ENCODE measurements around the gene PGLYRP4. TPM values are rescaled to one million over a fixed set of nuclear protein-coding genes. Genes with fewer than 3 reads are reported as not detected.

Gene PGLYRP4
- total and polyA plus RNA-seq, 8 donors = 4.3 TPM; not detected in 7

- Histone ChIP-seq H3K4me1 (no peaks in the 10 kb centered on the region), H3K4me3 (no peak overlapping the region), H3K9me3 (no peaks in the 10 kb centered on the region), H3K27me3 (peaks cover 0 to 67% (median 15%) of the 10 kb centered on the region in 3 donors), H3K36me3 (no peaks in the 10 kb centered on the region), H3K27ac (no peak overlapping the region)
- no peak for TF ChIP-seq POLR2AphosphoS5 (IDR thresholded peaks at IDR 0.05)
- 70 to 82% (median 80%) methylated on average over 6 of the region's 6 CpGs for WGBS, 5 donors
- intact Hi-C loops (cut with DNase I; ENCODE audit: low total_unique reads) = no loop called here
- DNase-seq = no peak
Observed at GRCh38 chr1:153396461-153396860, 47.8 kb upstream of the PGLYRP4 start.

GRCh38 chr1:153395776-153396175 lies 47.1 kb upstream of the PGLYRP4 start:
- H3K4me3 ChIP-seq = no peak overlapping the region
- H3K4me1 ChIP-seq = no peaks in the 10 kb centered on the region
- intact Hi-C loops (cut with DNase I; ENCODE audit: low total_unique reads) = no loop called here
- H3K27ac ChIP-seq = no peak overlapping the region
- no peaks in the 10 kb centered on the region for H3K9me3 ChIP-seq
- DNase-seq = no peak
- WGBS, 5 donors = 68 to 81% (median 79%) methylated on average over 6 of the region's 6 CpGs
- H3K36me3 ChIP-seq = no peaks in the 10 kb centered on the region
- peaks cover 0 to 74% (median 19%) of the 10 kb centered on the region in 3 donors for H3K27me3 ChIP-seq
- TF ChIP-seq CTCF (IDR thresholded peaks at IDR 0.05) (no peak), POLR2AphosphoS5 (IDR thresholded peaks at IDR 0.05) (no peak), EP300 (IDR thresholded peaks at IDR 0.05) (no peak), POLR2A (IDR thresholded peaks at IDR 0.05) (no peak)

- Histone ChIP-seq H3K27me3 (peaks cover 0 to 80% (median 20%) of the 10 kb centered on the region in 3 donors), H3K27ac (no peak overlapping the region), H3K9me3 (no peaks in the 10 kb centered on the region), H3K4me1 (no peaks in the 10 kb centered on the region), H3K4me3 (no peak overlapping the region), H3K36me3 (no peaks in the 10 kb centered on the region)
- TF ChIP-seq CTCF (IDR thresholded peaks at IDR 0.05) (no peak), POLR2AphosphoS5 (IDR thresholded peaks at IDR 0.05) (no peak), POLR2A (IDR thresholded peaks at IDR 0.05) (no peak), EP300 (IDR thresholded peaks at IDR 0.05) (no peak)
- DNase-seq = no peak
- intact Hi-C loops (cut with DNase I; ENCODE audit: low total_unique reads) = no loop called here
- WGBS, 5 donors = 67 to 74% (median 70%) methylated on average over 7 of the region's 7 CpGs
Observed at GRCh38 chr1:153395136-153395685, 46.6 kb upstream of the PGLYRP4 start.

GRCh38 chr1:153394391-153394790 lies 45.8 kb upstream of the PGLYRP4 start:
- H3K9me3 ChIP-seq = no peaks in the 10 kb centered on the region
- H3K27ac ChIP-seq = peak overlapping the region in 1 of 5 donors; percentile 0
- 68 to 80% (median 72%) methylated on average over 5 of the region's 5 CpGs for WGBS, 5 donors
- no peak for DNase-seq
- peaks cover 0 to 85% (median 20%) of the 10 kb centered on the region in 3 donors for H3K27me3 ChIP-seq
- no peaks in the 10 kb centered on the region for H3K36me3 ChIP-seq
- no peak for TF ChIP-seq POLR2AphosphoS5 (IDR thresholded peaks at IDR 0.05)
- no peak for TF ChIP-seq POLR2A (IDR thresholded peaks at IDR 0.05)
- no peak for TF ChIP-seq EP300 (IDR thresholded peaks at IDR 0.05)
- no peak for TF ChIP-seq CTCF (IDR thresholded peaks at IDR 0.05)
- H3K4me3 ChIP-seq = no peak overlapping the region
- no peaks in the 10 kb centered on the region for H3K4me1 ChIP-seq
- intact Hi-C loops (cut with DNase I; ENCODE audit: low total_unique reads) = no loop called here

DNA sequence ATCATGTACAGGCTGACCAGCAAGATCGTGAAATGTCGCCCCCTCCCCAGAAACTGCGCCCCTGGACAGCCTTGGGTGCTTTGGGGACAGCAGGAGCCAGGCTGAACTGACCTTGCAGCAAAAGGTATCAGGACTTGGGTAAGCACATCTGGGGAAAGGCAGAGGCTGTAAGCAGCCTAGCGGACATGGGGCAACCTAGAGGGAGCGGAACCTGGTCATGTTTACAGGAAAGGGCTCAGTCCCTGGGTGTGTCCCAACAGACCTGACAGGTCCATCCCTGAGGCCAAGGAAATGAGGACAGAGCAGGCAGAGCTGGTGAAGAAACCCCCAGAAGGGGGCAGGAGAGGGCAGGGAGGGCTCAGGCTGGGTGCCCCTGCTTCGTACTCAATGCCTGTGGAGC lies 45.3 kb upstream of the PGLYRP4 start:
- Histone ChIP-seq H3K27ac (peak overlapping the region in 2 of 5 donors; percentile 0 to 43), H3K4me1 (no peaks in the 10 kb centered on the region), H3K27me3 (peaks cover 0 to 80% (median 20%) of the 10 kb centered on the region in 3 donors), H3K9me3 (no peaks in the 10 kb centered on the region), H3K36me3 (no peaks in the 10 kb centered on the region), H3K4me3 (no peak overlapping the region)
- intact Hi-C loops (cut with DNase I; ENCODE audit: low total_unique reads) = no loop called here
- no peak for DNase-seq
- TF ChIP-seq POLR2AphosphoS5 (IDR thresholded peaks at IDR 0.05) (no peak), EP300 (IDR thresholded peaks at IDR 0.05) (no peak), CTCF (IDR thresholded peaks at IDR 0.05) (no peak), POLR2A (IDR thresholded peaks at IDR 0.05) (no peak)
- WGBS, 5 donors = 59 to 83% (median 72%) methylated on average over 6 of the region's 6 CpGs
